Gastroesophageal sphincter (tissue), 3 donors: ENCODE results near the gene COPB1.

ENCODE experiments used
- POLR2AphosphoS5 ChIP-seq: sonication (generic); formaldehyde crosslinking; IDR thresholded peaks from one replicate; pipeline ENCODE4 v1.6.1; 2017; ENCODE audit warnings: antibody characterized with exemption
- TF ChIP-seq, protein P1 (sequence below), 4 experiments: fragments of 200-600 bp in 2 of 4; fragments of 450-650 bp in 2 of 4; sonication (generic) in 1 of 4; IDR thresholded peaks; one replicate each; pipeline ENCODE4 v1.5.1; 2017 to 2019; ENCODE audit warnings: antibody characterized with exemption in 4 of 4, mild to moderate bottlenecking in 2 of 4, moderate library complexity in 2 of 4

DNA sequence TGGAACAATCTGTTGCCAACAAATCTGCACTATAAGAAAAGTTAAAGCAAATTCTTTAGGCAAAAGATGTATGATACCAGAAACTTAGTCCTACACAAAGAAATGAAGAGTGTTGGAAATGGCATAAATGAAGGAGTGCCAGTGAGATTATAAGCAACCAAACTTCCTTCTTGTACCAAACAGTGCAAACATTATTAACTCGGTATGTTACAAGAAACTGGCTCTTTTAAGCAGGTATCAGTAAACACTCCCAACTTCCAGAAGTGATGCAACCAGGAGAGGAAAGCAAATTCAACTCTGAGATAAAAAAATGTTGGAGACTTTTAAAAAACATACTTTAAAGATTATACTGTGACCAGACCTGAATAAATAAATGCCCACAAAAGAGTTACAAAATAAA, 28.5 kb downstream of the COPB1 start:
- no peak for TF ChIP-seq POLR2AphosphoS5
- TF ChIP-seq, protein P1, sequence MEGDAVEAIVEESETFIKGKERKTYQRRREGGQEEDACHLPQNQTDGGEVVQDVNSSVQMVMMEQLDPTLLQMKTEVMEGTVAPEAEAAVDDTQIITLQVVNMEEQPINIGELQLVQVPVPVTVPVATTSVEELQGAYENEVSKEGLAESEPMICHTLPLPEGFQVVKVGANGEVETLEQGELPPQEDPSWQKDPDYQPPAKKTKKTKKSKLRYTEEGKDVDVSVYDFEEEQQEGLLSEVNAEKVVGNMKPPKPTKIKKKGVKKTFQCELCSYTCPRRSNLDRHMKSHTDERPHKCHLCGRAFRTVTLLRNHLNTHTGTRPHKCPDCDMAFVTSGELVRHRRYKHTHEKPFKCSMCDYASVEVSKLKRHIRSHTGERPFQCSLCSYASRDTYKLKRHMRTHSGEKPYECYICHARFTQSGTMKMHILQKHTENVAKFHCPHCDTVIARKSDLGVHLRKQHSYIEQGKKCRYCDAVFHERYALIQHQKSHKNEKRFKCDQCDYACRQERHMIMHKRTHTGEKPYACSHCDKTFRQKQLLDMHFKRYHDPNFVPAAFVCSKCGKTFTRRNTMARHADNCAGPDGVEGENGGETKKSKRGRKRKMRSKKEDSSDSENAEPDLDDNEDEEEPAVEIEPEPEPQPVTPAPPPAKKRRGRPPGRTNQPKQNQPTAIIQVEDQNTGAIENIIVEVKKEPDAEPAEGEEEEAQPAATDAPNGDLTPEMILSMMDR (IDR thresholded peaks at IDR 0.05): no peak
